Left ventricle myocardium inferior (tissue), 1 donor: ENCODE measurements around the gene RNF150. TPM values are rescaled to one million over a fixed set of nuclear protein-coding genes. Genes with fewer than 3 reads are reported as not detected.

Source experiments
- DNase-seq: peaks from one replicate; pipeline ENCODE4 v3.0.0-alpha.2; 2020
- H3K27ac ChIP-seq: fragments of 200-600 bp; replicated peaks from 2 replicates; pipeline ENCODE4 v1.8.0; 2021
- H3K27me3 ChIP-seq: fragments of 200-600 bp; 2 replicates; pipeline ENCODE4 v1.8.0; 2021; ENCODE audit warnings: low read depth
- H3K36me3 ChIP-seq: fragments of 200-600 bp; 2 replicates; pipeline ENCODE4 v1.8.0; 2021
- H3K4me1 ChIP-seq: fragments of 200-600 bp; 2 replicates; pipeline ENCODE4 v1.8.0; 2021
- H3K4me3 ChIP-seq: fragments of 200-600 bp; 2 replicates; pipeline ENCODE4 v1.8.0; 2021; ENCODE audit warnings: mild to moderate bottlenecking, moderate library complexity
- H3K9me3 ChIP-seq: fragments of 200-600 bp; replicated peaks from 2 replicates; pipeline ENCODE4 v1.8.0; 2021
- CTCF ChIP-seq: fragments of 200-600 bp; IDR thresholded peaks from 2 replicates; pipeline ENCODE4 v1.8.0; 2021; ENCODE audit warnings: antibody characterized with exemption, mild to moderate bottlenecking, borderline replicate concordance
- intact Hi-C: fragments of 100-400 bp; cut with micrococcal nuclease; formaldehyde crosslinking; loops from one replicate; pipeline ENCODE4 v1.11.0; 2022
- total RNA-seq: library from RNA; stranded (reverse); fragmentation: NEBNext Ultra II Directional; extraction: Animal tissue kit (Norgen Biotek cat#: 25700); gene quantifications from one replicate; pipeline ENCODE4 v1.2.1, GENCODE V29; 2021
- donor health status: DM: no; HTN: yes; CAD: no; lungs with severe emphysema.

The RNF150 gene
- total RNA-seq, 1 donor from 2014 or later, result 68.0 TPM

- intact Hi-C loops, result no loop called here
- Histone ChIP-seq H3K27ac (no peak overlapping the region), H3K4me1 (no peaks in the 10 kb centered on the region), H3K9me3 (no peaks in the 10 kb centered on the region), H3K4me3 (no peak overlapping the region), H3K27me3 (no peaks in the 10 kb centered on the region), H3K36me3 (no peaks in the 10 kb centered on the region)
- no peak for TF ChIP-seq CTCF
- DNase-seq, result no peak
Measured at GRCh38 chr4:140819610-140820009, 313.7 kb downstream of the RNF150 start.

GRCh38 chr4:140818433-140818832 is 314.8 kb downstream of the RNF150 start:
- Histone ChIP-seq H3K36me3 (no peaks in the 10 kb centered on the region), H3K4me1 (no peaks in the 10 kb centered on the region), H3K27me3 (no peaks in the 10 kb centered on the region), H3K4me3 (no peak overlapping the region), H3K9me3 (no peaks in the 10 kb centered on the region), H3K27ac (no peak overlapping the region)
- intact Hi-C loops, result no loop called here
- DNase-seq, result no peak
- TF ChIP-seq CTCF, result no peak

GRCh38 chr4:140816806-140817510 is 316.3 kb downstream of the RNF150 start:
- no peak for TF ChIP-seq CTCF
- Histone ChIP-seq H3K9me3 (no peaks in the 10 kb centered on the region), H3K27ac (no peak overlapping the region), H3K4me3 (no peak overlapping the region), H3K27me3 (no peaks in the 10 kb centered on the region), H3K36me3 (no peaks in the 10 kb centered on the region), H3K4me1 (no peaks in the 10 kb centered on the region)
- DNase-seq, result no peak
- intact Hi-C loops, result no loop called here

GRCh38 chr4:140813804-140814203 is 319.5 kb downstream of the RNF150 start:
- H3K36me3 ChIP-seq, result no peaks in the 10 kb centered on the region
- peaks cover 11% of the 10 kb centered on the region for H3K4me1 ChIP-seq
- TF ChIP-seq CTCF, result no peak
- DNase-seq, result no peak
- no peak overlapping the region for H3K27ac ChIP-seq
- no peak overlapping the region for H3K4me3 ChIP-seq
- no peaks in the 10 kb centered on the region for H3K9me3 ChIP-seq
- H3K27me3 ChIP-seq, result no peaks in the 10 kb centered on the region
- intact Hi-C loops, result no loop called here

GRCh38 chr4:140812916-140813315 is 320.4 kb downstream of the RNF150 start:
- no peaks in the 10 kb centered on the region for H3K9me3 ChIP-seq
- intact Hi-C loops, result no loop called here

More at GRCh38 chr4:140812916-140813315, 320.4 kb downstream of the RNF150 start:
- H3K27me3 ChIP-seq, result no peaks in the 10 kb centered on the region
- H3K36me3 ChIP-seq, result no peaks in the 10 kb centered on the region
- no peak overlapping the region for H3K4me3 ChIP-seq
- no peak overlapping the region for H3K27ac ChIP-seq
- TF ChIP-seq CTCF, result no peak
- peaks cover 11% of the 10 kb centered on the region for H3K4me1 ChIP-seq
- no peak for DNase-seq
